ENCODE data around the gene MACROD2.
A peak's percentile ranks its signal among the peaks of the same experiment; 100 is the strongest.
"Not testable (repeated sequence)": the region's sequence is repeated elsewhere in the genome, so short reads cannot be mapped to it uniquely, and the experiment has no call there.

Gene MACROD2

GRCh38 chr20:14210146-14210545, 214.8 kb downstream of the MACROD2 start:
- no peak overlapping the region for H3K4me3 ChIP-seq (ENCODE audit: control insufficient read depth, low read depth, low read length)
- no peak for DNase-seq (ENCODE audit: low read depth)
- TF ChIP-seq, protein P1, sequence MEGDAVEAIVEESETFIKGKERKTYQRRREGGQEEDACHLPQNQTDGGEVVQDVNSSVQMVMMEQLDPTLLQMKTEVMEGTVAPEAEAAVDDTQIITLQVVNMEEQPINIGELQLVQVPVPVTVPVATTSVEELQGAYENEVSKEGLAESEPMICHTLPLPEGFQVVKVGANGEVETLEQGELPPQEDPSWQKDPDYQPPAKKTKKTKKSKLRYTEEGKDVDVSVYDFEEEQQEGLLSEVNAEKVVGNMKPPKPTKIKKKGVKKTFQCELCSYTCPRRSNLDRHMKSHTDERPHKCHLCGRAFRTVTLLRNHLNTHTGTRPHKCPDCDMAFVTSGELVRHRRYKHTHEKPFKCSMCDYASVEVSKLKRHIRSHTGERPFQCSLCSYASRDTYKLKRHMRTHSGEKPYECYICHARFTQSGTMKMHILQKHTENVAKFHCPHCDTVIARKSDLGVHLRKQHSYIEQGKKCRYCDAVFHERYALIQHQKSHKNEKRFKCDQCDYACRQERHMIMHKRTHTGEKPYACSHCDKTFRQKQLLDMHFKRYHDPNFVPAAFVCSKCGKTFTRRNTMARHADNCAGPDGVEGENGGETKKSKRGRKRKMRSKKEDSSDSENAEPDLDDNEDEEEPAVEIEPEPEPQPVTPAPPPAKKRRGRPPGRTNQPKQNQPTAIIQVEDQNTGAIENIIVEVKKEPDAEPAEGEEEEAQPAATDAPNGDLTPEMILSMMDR (conservative IDR thresholded peaks at IDR 0.05; ENCODE audit: control insufficient read depth, insufficient read depth, low read depth, low read length), result no peak

DNA sequence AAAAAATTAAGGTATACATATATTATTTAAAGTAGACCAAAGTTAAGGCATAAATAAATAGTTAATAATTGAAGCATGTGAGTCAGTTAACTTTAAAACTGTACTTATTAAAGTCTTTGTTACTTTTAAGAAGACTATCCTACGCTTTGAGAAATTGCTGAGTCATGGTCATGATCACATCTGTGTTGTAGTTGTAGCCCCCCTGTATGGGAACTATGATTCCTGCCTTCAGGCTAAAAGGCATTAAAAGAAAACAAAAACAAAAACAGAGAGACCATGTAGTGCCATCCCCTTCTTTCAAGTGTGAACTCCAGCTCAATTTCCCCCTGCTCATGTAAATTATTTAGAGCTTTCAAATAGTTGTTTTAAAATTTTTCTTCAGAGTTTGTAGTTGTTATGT, 218.7 kb downstream of the MACROD2 start:
- DNase-seq (ENCODE audit: low read depth), result peak; percentile 37

GRCh38 chr20:14215880-14216279, 220.6 kb downstream of the MACROD2 start:
- H3K4me3 ChIP-seq (ENCODE audit: control insufficient read depth, low read depth, low read length); DNase-seq (ENCODE audit: low read depth): not testable (repeated sequence)

More for the DNA sequence above, 218.7 kb downstream of the MACROD2 start:
- TF ChIP-seq, protein P1 (conservative IDR thresholded peaks at IDR 0.05; ENCODE audit: control insufficient read depth, insufficient read depth, low read depth, low read length), result no peak
- H3K4me3 ChIP-seq (ENCODE audit: control insufficient read depth, low read depth, low read length), result no peak overlapping the region

- no peak overlapping the region for H3K4me3 ChIP-seq (ENCODE audit: control insufficient read depth, low read depth, low read length)
- TF ChIP-seq, protein P1 (conservative IDR thresholded peaks at IDR 0.05; ENCODE audit: control insufficient read depth, insufficient read depth, low read depth, low read length), result no peak
- DNase-seq (ENCODE audit: low read depth), result no peak
Observed at GRCh38 chr20:14219801-14220461, 224.6 kb downstream of the MACROD2 start.

DNA sequence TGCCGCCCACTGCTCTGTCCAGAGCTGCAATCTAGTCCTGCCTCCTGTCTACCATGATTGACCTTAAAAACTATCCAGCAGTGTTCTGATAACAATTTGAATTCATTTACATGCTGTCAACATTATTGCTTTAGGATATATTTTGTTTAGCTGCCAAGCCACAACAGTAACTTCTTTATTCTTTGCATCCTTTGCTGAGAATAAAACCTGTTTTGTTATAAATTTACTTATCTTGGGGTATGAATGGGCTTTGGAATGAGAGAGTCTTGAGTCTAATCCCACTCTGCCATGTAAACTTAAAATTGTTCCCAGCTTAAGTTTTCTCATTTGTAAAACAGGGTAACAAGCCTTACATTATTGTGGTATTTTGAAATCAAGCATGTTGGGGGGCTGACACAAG, 225.7 kb downstream of the MACROD2 start:
- TF ChIP-seq, protein P1 (conservative IDR thresholded peaks at IDR 0.05; ENCODE audit: control insufficient read depth, insufficient read depth, low read depth, low read length), result no peak

GRCh38 chr20:14223806-14224205, 228.5 kb downstream of the MACROD2 start:
- TF ChIP-seq, protein P1 (conservative IDR thresholded peaks at IDR 0.05; ENCODE audit: control insufficient read depth, insufficient read depth, low read depth, low read length), result no peak
- no peak overlapping the region for H3K4me3 ChIP-seq (ENCODE audit: control insufficient read depth, low read depth, low read length)
- no peak for DNase-seq (ENCODE audit: low read depth)

More for the DNA sequence above, 225.7 kb downstream of the MACROD2 start:
- H3K4me3 ChIP-seq (ENCODE audit: control insufficient read depth, low read depth, low read length), result no peak overlapping the region
- DNase-seq (ENCODE audit: low read depth), result no peak

- H3K4me3 ChIP-seq (ENCODE audit: control insufficient read depth, low read depth, low read length), result peak overlapping the region; percentile 17
- DNase-seq (ENCODE audit: low read depth), result not testable (repeated sequence)
Observed at GRCh38 chr20:14226051-14227049, 231.0 kb downstream of the MACROD2 start.
